Activated CD4-positive, alpha-beta T cell treated with anti-CD3 and anti-CD28 coated beads for 4 hours (primary cell): ENCODE data around the gene SMCO1.
"Not testable (repeated sequence)": the region's sequence is repeated elsewhere in the genome, so short reads cannot be mapped to it uniquely, and the experiment has no call there.

Experiments
- DNase-seq, 2 donors: peaks; one replicate each; pipeline ENCODE4 v3.0.0-alpha.2; 2020

Gene SMCO1

GRCh38 chr3:196514913-196515621, at the start of gene SMCO1:
Gene SMCO1 (minus strand): TSS chr3:196515346. CDS start chr3:196515209, 137 bp downstream.
- DNase-seq = no peak

- DNase-seq = peak; percentile 24 to 36
Observed at GRCh38 chr3:196563721-196564225, 48.6 kb upstream of the SMCO1 start.

- no peak for DNase-seq
Observed at GRCh38 chr3:196559826-196560225, 44.7 kb upstream of the SMCO1 start.

GRCh38 chr3:196558476-196558875, 43.3 kb upstream of the SMCO1 start:
- no peak for DNase-seq

GRCh38 chr3:196557236-196557635, 42.1 kb upstream of the SMCO1 start:
- no peak for DNase-seq

- DNase-seq = no peak
Observed at GRCh38 chr3:196555295-196555694, 40.1 kb upstream of the SMCO1 start.

GRCh38 chr3:196554205-196554604, 39.1 kb upstream of the SMCO1 start:
- no peak for DNase-seq

GRCh38 chr3:196553551-196553950, 38.4 kb upstream of the SMCO1 start:
- no peak for DNase-seq

- DNase-seq = no peak
Observed at GRCh38 chr3:196552253-196552652, 37.1 kb upstream of the SMCO1 start.

- DNase-seq = not testable (repeated sequence)
Observed at GRCh38 chr3:196550172-196550571, 35.0 kb upstream of the SMCO1 start.

- not testable (repeated sequence) for DNase-seq
Observed at GRCh38 chr3:196549312-196549711, 34.2 kb upstream of the SMCO1 start.

- DNase-seq = no peak
Observed at GRCh38 chr3:196547067-196547466, 31.9 kb upstream of the SMCO1 start.

GRCh38 chr3:196546537-196546936, 31.4 kb upstream of the SMCO1 start:
- DNase-seq = no peak

GRCh38 chr3:196544491-196544992, 29.4 kb upstream of the SMCO1 start:
- no peak for DNase-seq

- DNase-seq = no peak
Observed at GRCh38 chr3:196541684-196542445, 26.7 kb upstream of the SMCO1 start.

- DNase-seq = peak; percentile 64 to 73
Observed at GRCh38 chr3:196537319-196537984, 22.3 kb upstream of the SMCO1 start.

GRCh38 chr3:196533260-196533681, 18.1 kb upstream of the SMCO1 start:
- no peak for DNase-seq

GRCh38 chr3:196531418-196531817, 16.3 kb upstream of the SMCO1 start:
- DNase-seq = no peak

GRCh38 chr3:196528639-196529233, 13.6 kb upstream of the SMCO1 start:
- DNase-seq = peak; percentile 71 to 74

- no peak for DNase-seq
Observed at GRCh38 chr3:196525141-196525540, 10.0 kb upstream of the SMCO1 start.

- no peak for DNase-seq
Observed at GRCh38 chr3:196524527-196524926, 9.4 kb upstream of the SMCO1 start.

GRCh38 chr3:196523841-196524240, 8.7 kb upstream of the SMCO1 start:
- DNase-seq = no peak

- DNase-seq = not testable (repeated sequence)
Observed at GRCh38 chr3:196521291-196521690, 6.1 kb upstream of the SMCO1 start.
